K562 (cell line): ENCODE results near the gene MLN. TPM values are rescaled to one million over a fixed set of nuclear protein-coding genes. Genes with fewer than 3 reads are reported as not detected.

Source experiments
- BHLHE40 ChIP-seq: IDR thresholded peaks from 2 replicates; pipeline ENCODE4 v1.6.1; 2011; ENCODE audit warnings: low read length, improper control_type of control experiment
- CC2D1A ChIP-seq: fragments of 450-650 bp; IDR thresholded peaks from 2 replicates; pipeline ENCODE4 v1.6.1; 2017; ENCODE audit warnings: mild to moderate bottlenecking
- CREB5 ChIP-seq: fragments of 250-450 bp; sonication (Bioruptor Pico); IDR thresholded peaks from 2 replicates; pipeline ENCODE4 v1.5.0; 2020; ENCODE audit warnings: mild to moderate bottlenecking
- CTBP1 ChIP-seq: fragments of 450-650 bp; IDR thresholded peaks from 2 replicates; pipeline ENCODE4 v1.6.1; 2016; ENCODE audit warnings: borderline replicate concordance
- DEAF1 ChIP-seq: fragments of 450-650 bp; formaldehyde crosslinking; IDR thresholded peaks from 2 replicates; pipeline ENCODE4 v1.4.0; 2020; ENCODE audit warnings: mild to moderate bottlenecking, moderate library complexity
- DPF2 ChIP-seq: fragments of 450-650 bp; IDR thresholded peaks from 2 replicates; pipeline ENCODE4 v1.6.1; 2016
- FOXP4 ChIP-seq: sonication (generic); formaldehyde crosslinking; IDR thresholded peaks from 2 replicates; pipeline ENCODE4 v1.8.0; 2022; ENCODE audit warnings: mild to moderate bottlenecking, missing genetic modification reagents, borderline replicate concordance
- GABPA ChIP-seq: fragments of 200-800 bp; sonication (Bioruptor generic); conservative IDR thresholded peaks from 2 replicates; pipeline ENCODE4 v1.6.1; 2016; ENCODE audit warnings: low read depth, missing genetic modification characterization, missing compliant biosample characterization
- HNRNPL ChIP-seq: fragments of 200-400 bp; formaldehyde crosslinking; IDR thresholded peaks from 2 replicates; pipeline ENCODE4 v1.6.1; 2017; ENCODE audit warnings: low read depth, mild to moderate bottlenecking, low read length
- KLF16 ChIP-seq: IDR thresholded peaks from 2 replicates; pipeline ENCODE4 v1.6.1; 2016; ENCODE audit warnings: antibody characterized with exemption
- MAZ ChIP-seq, 2 experiments: fragments of 450-650 bp in 1 of 2; sonication (generic) in 1 of 2; formaldehyde crosslinking; IDR thresholded peaks in 1 of 2; conservative IDR thresholded peaks in 1 of 2; 2 replicates each; pipeline versions ENCODE4 v1.4.0 to v1.5.0; 2020; ENCODE audit warnings: mild to moderate bottlenecking in 1 of 2, missing genetic modification reagents in 1 of 2
- NCOA1 ChIP-seq: fragments of 450-650 bp; IDR thresholded peaks from 2 replicates; pipeline ENCODE4 v1.6.1; 2016; ENCODE audit warnings: low read depth
- PHF20 ChIP-seq: fragments of 450-650 bp; IDR thresholded peaks from 2 replicates; pipeline ENCODE4 v1.6.1; 2018; ENCODE audit not compliant: partially characterized antibody
- PRDM10 ChIP-seq: fragments of 450-650 bp; IDR thresholded peaks from 2 replicates; pipeline ENCODE4 v1.6.1; 2018; ENCODE audit not compliant: partially characterized antibody
- SRSF7 ChIP-seq: fragments of 200-400 bp; formaldehyde crosslinking; optimal IDR thresholded peaks from 2 replicates; pipeline ENCODE3; 2017; ENCODE audit warnings: mild to moderate bottlenecking, low read depth, low read length
- TGIF2 ChIP-seq: sonication (generic); formaldehyde crosslinking; IDR thresholded peaks from 2 replicates; pipeline ENCODE4 v1.8.1; 2022; ENCODE audit warnings: mild to moderate bottlenecking, missing genetic modification reagents, moderate library complexity
- ZNF324 ChIP-seq: fragments of 250-450 bp; sonication (Bioruptor Pico); IDR thresholded peaks from 2 replicates; pipeline ENCODE4 v1.4.0; 2020; ENCODE audit warnings: mild to moderate bottlenecking
- ZNF57 ChIP-seq: fragments of 450-650 bp; formaldehyde crosslinking; IDR thresholded peaks from 2 replicates; pipeline ENCODE4 v1.4.0; 2020; ENCODE audit warnings: mild to moderate bottlenecking, moderate library complexity
- polyA plus RNA-seq, 8 experiments: library from polyadenylated mRNA; depleted of rRNA in 4 of 8; stranded (reverse) in 5 of 8; unstranded in 3 of 8; fragments of >200 nt; fragmentation: Nextera tagmentation in 2 of 8; fragmentation: Illumina TruSeq in 1 of 8; extraction: Ambion mirVana in 2 of 8; extraction: Trizol in 1 of 8; gene quantifications; 2 replicates each; pipeline versions ENCODE4 v1.2.1 to v1.2.3, GENCODE V29; 2011 to 2014; ENCODE audit warnings: inconsistent platforms in 1 of 8, missing spikeins in 1 of 8
- total RNA-seq, 7 experiments: library from RNA; depleted of rRNA in 6 of 7; stranded (reverse); fragments of >200 nt in 6 of 7; fragmentation: Illumina TruSeq in 2 of 7; extraction: Trizol in 2 of 7; gene quantifications; 2 replicates each; pipeline versions ENCODE4 v1.2.1 to v1.2.3, GENCODE V29; 2011 to 2021; ENCODE audit warnings: low replicate concordance in 1 of 7

Gene MLN
- total and polyA plus RNA-seq, 9 of the 15 experiments (the other 6 are each of a cell fraction or from before 2014, with no cell fraction given) = not detected

- TF ChIP-seq PHF20 (no peak), TGIF2 (CRISPR knock-in tag) (no peak), HNRNPL (no peak), SRSF7 (no peak), ZNF57 (CRISPR knock-in tag) (no peak), FOXP4 (CRISPR knock-in tag) (no peak), DPF2 (no peak), DEAF1 (CRISPR knock-in tag) (peak; percentile 62), CC2D1A (peak; percentile 90), NCOA1 (no peak), GABPA (tag) (no peak), CTBP1 (peak; percentile 65), ZNF324 (CRISPR knock-in tag) (no peak), BHLHE40 (peak; percentile 55; the same call in 1 of the 2 replicates), MAZ (CRISPR knock-in tag; conservative IDR thresholded peaks at IDR 0.05 in 1 of 2, IDR thresholded peaks at IDR 0.05 in 1 of 2) (peak; percentile 37 to 84; a peak in 3 of 4 replicates), CREB5 (no peak), PRDM10 (no peak), KLF16 (0 out of 2 replicates have a peak, but pooled peaks have one; percentile 52)
Observed at GRCh38 chr6:33761922-33762629, 41.7 kb downstream of the MLN start (continued).
